ENCODE data around the gene GFM1. TPM values are rescaled to one million over a fixed set of nuclear protein-coding genes. Genes with fewer than 3 reads are reported as not detected.

The GFM1 gene
- total and polyA plus RNA-seq, 2 experiments from 2014 or later, result 24.5 to 59.9 TPM

DNA sequence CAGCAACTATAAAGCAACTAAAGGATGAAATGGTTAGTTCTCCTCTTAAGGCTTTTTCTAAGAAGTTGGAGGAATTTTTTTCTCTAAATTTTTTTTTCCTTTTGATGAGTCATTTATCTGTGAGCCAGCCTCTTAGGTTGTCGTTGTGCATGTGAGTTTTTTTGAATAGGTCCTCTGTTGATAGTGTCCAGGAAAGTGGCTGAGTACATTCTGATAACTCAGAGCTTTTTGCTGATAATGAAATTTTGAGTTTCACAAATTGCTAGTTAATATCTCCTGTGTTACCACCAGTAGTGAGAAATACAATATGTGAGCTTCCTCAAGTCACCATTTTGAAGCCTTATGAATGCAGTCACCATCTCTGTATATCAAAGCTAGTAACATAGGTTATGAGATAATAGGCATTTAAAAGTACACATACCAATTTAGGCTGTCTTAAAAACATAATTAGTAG is 35.2 kb downstream of the GFM1 start (continued):
- TF ChIP-seq, protein P1, sequence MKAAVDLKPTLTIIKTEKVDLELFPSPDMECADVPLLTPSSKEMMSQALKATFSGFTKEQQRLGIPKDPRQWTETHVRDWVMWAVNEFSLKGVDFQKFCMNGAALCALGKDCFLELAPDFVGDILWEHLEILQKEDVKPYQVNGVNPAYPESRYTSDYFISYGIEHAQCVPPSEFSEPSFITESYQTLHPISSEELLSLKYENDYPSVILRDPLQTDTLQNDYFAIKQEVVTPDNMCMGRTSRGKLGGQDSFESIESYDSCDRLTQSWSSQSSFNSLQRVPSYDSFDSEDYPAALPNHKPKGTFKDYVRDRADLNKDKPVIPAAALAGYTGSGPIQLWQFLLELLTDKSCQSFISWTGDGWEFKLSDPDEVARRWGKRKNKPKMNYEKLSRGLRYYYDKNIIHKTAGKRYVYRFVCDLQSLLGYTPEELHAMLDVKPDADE (IDR thresholded peaks at IDR 0.05), result no peak
- no peak for TF ChIP-seq ZNF114 (CRISPR knock-in tag; IDR thresholded peaks at IDR 0.05)
- TF ChIP-seq ZNF331 (CRISPR knock-in tag; IDR thresholded peaks at IDR 0.05; ENCODE audit: low read depth), result no peak

DNA sequence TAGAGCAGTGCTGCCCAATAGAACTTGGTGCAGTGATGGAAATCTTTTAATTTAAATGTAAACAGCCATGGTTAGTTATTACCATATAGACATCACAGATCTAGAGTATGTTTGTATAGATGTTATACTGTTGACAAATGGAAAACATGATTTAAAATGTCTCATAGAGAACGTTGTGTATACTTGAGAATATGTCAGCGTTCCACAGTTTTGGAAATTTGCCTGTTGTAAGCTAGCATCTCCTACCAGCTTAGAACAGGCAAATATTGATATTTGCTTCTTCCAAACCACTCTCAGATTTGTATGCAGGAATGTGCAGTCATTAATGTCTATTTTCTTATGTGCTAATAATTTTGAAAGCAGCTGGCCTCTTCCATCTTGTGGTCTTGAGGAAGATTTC is 36.5 kb downstream of the GFM1 start:
- Histone ChIP-seq H2AFZ (no peak overlapping the region), H3K4me1 (ENCODE audit: insufficient read depth) (no peaks in the 10 kb centered on the region), H3K9me2 (ENCODE audit: insufficient read depth) (no peaks in the 10 kb centered on the region), H3K27ac (ENCODE audit: low read depth) (no peak overlapping the region), H4K20me1 (replicated peaks; ENCODE audit: insufficient read depth) (no peaks in the 10 kb centered on the region), H3K36me3 (ENCODE audit: insufficient read depth) (no peaks in the 10 kb centered on the region), H3K79me2 (replicated peaks; ENCODE audit: insufficient read depth) (no peaks in the 10 kb centered on the region), H3K4me2 (no peak overlapping the region), H3K27me3 (ENCODE audit: insufficient read depth) (no peaks in the 10 kb centered on the region), H3K4me3 (no peak overlapping the region), H3F3A (replicated peaks; ENCODE audit: low read depth) (no peaks in the 10 kb centered on the region)
- ATAC-seq (no peak), DNase-seq (ENCODE audit: low spot score) (no peak)
- Mint-ChIP-seq H3K36me3 (ENCODE audit: low read depth) (no peaks in the 10 kb centered on the region; the same call in 1 of the 3 replicates), H3K9me3 (no peaks in the 10 kb centered on the region), H3K27me3 (ENCODE audit: insufficient read depth, low read depth, poor library complexity) (no peaks in the 10 kb centered on the region), H3K27ac (no peak overlapping the region), H3K4me3 (no peak overlapping the region), H3K4me1 (no peaks in the 10 kb centered on the region)
- TF ChIP-seq, protein P1 (IDR thresholded peaks at IDR 0.05), result no peak
- TF ChIP-seq POLR2AphosphoS5 (IDR thresholded peaks at IDR 0.05; ENCODE audit: low read depth) (no peak), EZH2phosphoT487 (IDR thresholded peaks at IDR 0.05; ENCODE audit: unreplicated experiment) (no peak), ZNF114 (CRISPR knock-in tag; IDR thresholded peaks at IDR 0.05) (no peak), CREB1 (CRISPR knock-in tag; IDR thresholded peaks at IDR 0.05; ENCODE audit: low read depth) (no peak), ZNF331 (CRISPR knock-in tag; IDR thresholded peaks at IDR 0.05; ENCODE audit: low read depth) (no peak)
- TF ChIP-seq, protein P2, sequence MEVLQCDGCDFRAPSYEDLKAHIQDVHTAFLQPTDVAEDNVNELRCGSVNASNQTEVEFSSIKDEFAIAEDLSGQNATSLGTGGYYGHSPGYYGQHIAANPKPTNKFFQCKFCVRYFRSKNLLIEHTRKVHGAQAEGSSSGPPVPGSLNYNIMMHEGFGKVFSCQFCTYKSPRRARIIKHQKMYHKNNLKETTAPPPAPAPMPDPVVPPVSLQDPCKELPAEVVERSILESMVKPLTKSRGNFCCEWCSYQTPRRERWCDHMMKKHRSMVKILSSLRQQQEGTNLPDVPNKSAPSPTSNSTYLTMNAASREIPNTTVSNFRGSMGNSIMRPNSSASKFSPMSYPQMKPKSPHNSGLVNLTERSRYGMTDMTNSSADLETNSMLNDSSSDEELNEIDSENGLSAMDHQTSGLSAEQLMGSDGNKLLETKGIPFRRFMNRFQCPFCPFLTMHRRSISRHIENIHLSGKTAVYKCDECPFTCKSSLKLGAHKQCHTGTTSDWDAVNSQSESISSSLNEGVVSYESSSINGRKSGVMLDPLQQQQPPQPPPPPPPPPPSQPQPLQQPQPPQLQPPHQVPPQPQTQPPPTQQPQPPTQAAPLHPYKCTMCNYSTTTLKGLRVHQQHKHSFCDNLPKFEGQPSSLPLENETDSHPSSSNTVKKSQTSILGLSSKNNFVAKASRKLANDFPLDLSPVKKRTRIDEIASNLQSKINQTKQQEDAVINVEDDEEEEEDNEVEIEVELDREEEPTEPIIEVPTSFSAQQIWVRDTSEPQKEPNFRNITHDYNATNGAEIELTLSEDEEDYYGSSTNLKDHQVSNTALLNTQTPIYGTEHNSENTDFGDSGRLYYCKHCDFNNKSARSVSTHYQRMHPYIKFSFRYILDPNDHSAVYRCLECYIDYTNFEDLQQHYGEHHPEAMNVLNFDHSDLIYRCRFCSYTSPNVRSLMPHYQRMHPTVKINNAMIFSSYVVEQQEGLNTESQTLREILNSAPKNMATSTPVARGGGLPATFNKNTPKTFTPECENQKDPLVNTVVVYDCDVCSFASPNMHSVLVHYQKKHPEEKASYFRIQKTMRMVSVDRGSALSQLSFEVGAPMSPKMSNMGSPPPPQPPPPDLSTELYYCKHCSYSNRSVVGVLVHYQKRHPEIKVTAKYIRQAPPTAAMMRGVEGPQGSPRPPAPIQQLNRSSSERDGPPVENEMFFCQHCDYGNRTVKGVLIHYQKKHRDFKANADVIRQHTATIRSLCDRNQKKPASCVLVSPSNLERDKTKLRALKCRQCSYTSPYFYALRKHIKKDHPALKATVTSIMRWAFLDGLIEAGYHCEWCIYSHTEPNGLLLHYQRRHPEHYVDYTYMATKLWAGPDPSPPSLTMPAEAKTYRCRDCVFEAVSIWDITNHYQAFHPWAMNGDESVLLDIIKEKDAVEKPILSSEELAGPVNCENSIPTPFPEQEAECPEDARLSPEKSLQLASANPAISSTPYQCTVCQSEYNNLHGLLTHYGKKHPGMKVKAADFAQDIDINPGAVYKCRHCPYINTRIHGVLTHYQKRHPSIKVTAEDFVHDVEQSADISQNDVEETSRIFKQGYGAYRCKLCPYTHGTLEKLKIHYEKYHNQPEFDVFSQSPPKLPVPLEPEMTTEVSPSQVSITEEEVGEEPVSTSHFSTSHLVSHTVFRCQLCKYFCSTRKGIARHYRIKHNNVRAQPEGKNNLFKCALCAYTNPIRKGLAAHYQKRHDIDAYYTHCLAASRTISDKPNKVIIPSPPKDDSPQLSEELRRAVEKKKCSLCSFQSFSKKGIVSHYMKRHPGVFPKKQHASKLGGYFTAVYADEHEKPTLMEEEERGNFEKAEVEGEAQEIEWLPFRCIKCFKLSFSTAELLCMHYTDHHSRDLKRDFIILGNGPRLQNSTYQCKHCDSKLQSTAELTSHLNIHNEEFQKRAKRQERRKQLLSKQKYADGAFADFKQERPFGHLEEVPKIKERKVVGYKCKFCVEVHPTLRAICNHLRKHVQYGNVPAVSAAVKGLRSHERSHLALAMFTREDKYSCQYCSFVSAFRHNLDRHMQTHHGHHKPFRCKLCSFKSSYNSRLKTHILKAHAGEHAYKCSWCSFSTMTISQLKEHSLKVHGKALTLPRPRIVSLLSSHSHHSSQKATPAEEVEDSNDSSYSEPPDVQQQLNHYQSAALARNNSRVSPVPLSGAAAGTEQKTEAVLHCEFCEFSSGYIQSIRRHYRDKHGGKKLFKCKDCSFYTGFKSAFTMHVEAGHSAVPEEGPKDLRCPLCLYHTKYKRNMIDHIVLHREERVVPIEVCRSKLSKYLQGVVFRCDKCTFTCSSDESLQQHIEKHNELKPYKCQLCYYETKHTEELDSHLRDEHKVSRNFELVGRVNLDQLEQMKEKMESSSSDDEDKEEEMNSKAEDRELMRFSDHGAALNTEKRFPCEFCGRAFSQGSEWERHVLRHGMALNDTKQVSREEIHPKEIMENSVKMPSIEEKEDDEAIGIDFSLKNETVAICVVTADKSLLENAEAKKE (CRISPR knock-in tag; IDR thresholded peaks at IDR 0.05), result no peak
- TF ChIP-seq, protein P3, sequence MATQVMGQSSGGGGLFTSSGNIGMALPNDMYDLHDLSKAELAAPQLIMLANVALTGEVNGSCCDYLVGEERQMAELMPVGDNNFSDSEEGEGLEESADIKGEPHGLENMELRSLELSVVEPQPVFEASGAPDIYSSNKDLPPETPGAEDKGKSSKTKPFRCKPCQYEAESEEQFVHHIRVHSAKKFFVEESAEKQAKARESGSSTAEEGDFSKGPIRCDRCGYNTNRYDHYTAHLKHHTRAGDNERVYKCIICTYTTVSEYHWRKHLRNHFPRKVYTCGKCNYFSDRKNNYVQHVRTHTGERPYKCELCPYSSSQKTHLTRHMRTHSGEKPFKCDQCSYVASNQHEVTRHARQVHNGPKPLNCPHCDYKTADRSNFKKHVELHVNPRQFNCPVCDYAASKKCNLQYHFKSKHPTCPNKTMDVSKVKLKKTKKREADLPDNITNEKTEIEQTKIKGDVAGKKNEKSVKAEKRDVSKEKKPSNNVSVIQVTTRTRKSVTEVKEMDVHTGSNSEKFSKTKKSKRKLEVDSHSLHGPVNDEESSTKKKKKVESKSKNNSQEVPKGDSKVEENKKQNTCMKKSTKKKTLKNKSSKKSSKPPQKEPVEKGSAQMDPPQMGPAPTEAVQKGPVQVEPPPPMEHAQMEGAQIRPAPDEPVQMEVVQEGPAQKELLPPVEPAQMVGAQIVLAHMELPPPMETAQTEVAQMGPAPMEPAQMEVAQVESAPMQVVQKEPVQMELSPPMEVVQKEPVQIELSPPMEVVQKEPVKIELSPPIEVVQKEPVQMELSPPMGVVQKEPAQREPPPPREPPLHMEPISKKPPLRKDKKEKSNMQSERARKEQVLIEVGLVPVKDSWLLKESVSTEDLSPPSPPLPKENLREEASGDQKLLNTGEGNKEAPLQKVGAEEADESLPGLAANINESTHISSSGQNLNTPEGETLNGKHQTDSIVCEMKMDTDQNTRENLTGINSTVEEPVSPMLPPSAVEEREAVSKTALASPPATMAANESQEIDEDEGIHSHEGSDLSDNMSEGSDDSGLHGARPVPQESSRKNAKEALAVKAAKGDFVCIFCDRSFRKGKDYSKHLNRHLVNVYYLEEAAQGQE (IDR thresholded peaks at IDR 0.05; ENCODE audit: unreplicated experiment), result no peak
